Neural cell (in vitro differentiated cells): ENCODE data around the gene LCAT. TPM values are rescaled to one million over a fixed set of nuclear protein-coding genes. Genes with fewer than 3 reads are reported as not detected.

Experiments
- H2AFZ ChIP-seq: fragments of 200-600, 300-800 bp; sonication (generic), shearing (Covaris generic); 2 replicates; pipeline ENCODE4 v1.6.0; 2014; ENCODE audit warnings: low read depth, mild to moderate bottlenecking, antibody characterized with exemption, low read length, moderate library complexity
- H3F3A ChIP-seq: fragments of 200-600 bp; shearing (Covaris generic); 2 replicates; pipeline ENCODE4 v1.6.1; 2016; ENCODE audit warnings: mild to moderate bottlenecking, moderate library complexity, mixed read lengths, antibody characterized with exemption, low read length; ENCODE audit not compliant: insufficient read depth, poor library complexity, severe bottlenecking
- H3K27ac ChIP-seq: fragments of 200-600, 300-800 bp; sonication (generic), shearing (Covaris generic); 2 replicates; pipeline ENCODE4 v1.5.1; 2014; ENCODE audit warnings: mild to moderate bottlenecking, low read length, moderate library complexity
- H3K27me3 ChIP-seq: fragments of 300-800, 200-600 bp; sonication (generic), shearing (Covaris generic); 2 replicates; pipeline ENCODE4 v1.6.0; 2014; ENCODE audit warnings: mild to moderate bottlenecking, low read depth, low read length, moderate library complexity; ENCODE audit not compliant: insufficient read depth
- H3K36me3 ChIP-seq: fragments of 300-800, 200-600 bp; sonication (generic), shearing (Covaris generic); 2 replicates; pipeline ENCODE4 v1.5.1; 2014; ENCODE audit warnings: mild to moderate bottlenecking, antibody characterized with exemption, low read length, moderate library complexity; ENCODE audit not compliant: insufficient read depth
- H3K4me2 ChIP-seq: fragments of 300-800, 200-600 bp; sonication (generic), shearing (Covaris generic); 2 replicates; pipeline ENCODE4 v1.6.0; 2014; ENCODE audit warnings: mild to moderate bottlenecking, low read length
- H3K4me3 ChIP-seq: fragments of 300-800, 200-600 bp; sonication (generic), shearing (Covaris generic); 2 replicates; pipeline ENCODE4 v1.5.1; 2014; ENCODE audit warnings: mild to moderate bottlenecking, low read length, moderate library complexity
- H3K79me2 ChIP-seq: fragments of 200-600 bp; shearing (Covaris generic); replicated peaks from 2 replicates; pipeline ENCODE4 v1.6.0; 2014; ENCODE audit warnings: mild to moderate bottlenecking, low read length, moderate library complexity; ENCODE audit not compliant: insufficient read depth
- H3K9ac ChIP-seq: fragments of 300-800, 200-600 bp; sonication (generic), shearing (Covaris generic); 2 replicates; pipeline ENCODE4 v1.6.1; 2016; ENCODE audit warnings: mild to moderate bottlenecking, low read length, mixed read lengths
- H3K9me2 ChIP-seq: fragments of 200-600 bp; shearing (Covaris generic); 2 replicates; pipeline ENCODE4 v1.6.1; 2016; ENCODE audit warnings: mild to moderate bottlenecking, low read length, mixed read lengths; ENCODE audit not compliant: insufficient read depth
- H3K9me3 ChIP-seq: fragments of 200-600, 300-800 bp; sonication (generic), shearing (Covaris generic); 2 replicates; pipeline ENCODE4 v1.6.1; 2016; ENCODE audit warnings: mild to moderate bottlenecking, mixed run types, low read length, moderate library complexity, mixed read lengths
- H4K20me1 ChIP-seq: fragments of 200-600 bp; shearing (Covaris generic); 2 replicates; pipeline ENCODE4 v1.6.1; 2016; ENCODE audit warnings: mild to moderate bottlenecking, mixed run types; ENCODE audit not compliant: insufficient read depth
- EP300 ChIP-seq: fragments of 450-650 bp; conservative IDR thresholded peaks from 2 replicates; pipeline ENCODE4 v1.6.1; 2014; ENCODE audit warnings: antibody characterized with exemption, mild to moderate bottlenecking, moderate library complexity; ENCODE audit not compliant: poor library complexity, severe bottlenecking
- EZH2 ChIP-seq: fragments of 200-600, 300-800 bp; shearing (Covaris generic), sonication (generic); IDR thresholded peaks from 2 replicates; pipeline ENCODE4 v1.6.1; 2014; ENCODE audit warnings: antibody characterized with exemption, low read length, borderline replicate concordance, mild to moderate bottlenecking; ENCODE audit not compliant: insufficient read depth, poor library complexity, severe bottlenecking
- MXI1 ChIP-seq: fragments of 450-650 bp; conservative IDR thresholded peaks from 2 replicates; pipeline ENCODE4 v1.6.1; 2014; ENCODE audit warnings: antibody characterized with exemption, mild to moderate bottlenecking; ENCODE audit not compliant: poor library complexity, severe bottlenecking
- POLR2AphosphoS5 ChIP-seq: IDR thresholded peaks from 2 replicates; pipeline ENCODE4 v1.6.1; 2012
- RAD21 ChIP-seq: fragments of 450-650 bp; conservative IDR thresholded peaks from 2 replicates; pipeline ENCODE4 v1.6.1; 2014; ENCODE audit warnings: antibody characterized with exemption, mild to moderate bottlenecking, moderate library complexity
- SMC3 ChIP-seq: fragments of 450-650 bp; conservative IDR thresholded peaks from 2 replicates; pipeline ENCODE4 v1.6.1; 2014; ENCODE audit warnings: antibody characterized with exemption, mild to moderate bottlenecking, moderate library complexity; ENCODE audit not compliant: poor library complexity
- TAF1 ChIP-seq: IDR thresholded peaks from 2 replicates; pipeline ENCODE4 v1.6.1; 2012; ENCODE audit warnings: low read depth
- polyA plus RNA-seq: library from polyadenylated mRNA; depleted of rRNA; stranded (reverse); fragments of >200 nt; gene quantifications from 2 replicates; pipeline ENCODE4 v1.2.3, GENCODE V29; 2014
- TF ChIP-seq, protein P1 (sequence below): fragments of 450-650 bp; IDR thresholded peaks from 2 replicates; pipeline ENCODE4 v1.5.1; 2014; ENCODE audit warnings: antibody characterized with exemption, mild to moderate bottlenecking, moderate library complexity; ENCODE audit not compliant: poor library complexity, severe bottlenecking
- TF ChIP-seq, protein P2 (sequence below): IDR thresholded peaks from 2 replicates; pipeline ENCODE4 v1.6.1; 2012; ENCODE audit warnings: borderline replicate concordance

The LCAT gene
- polyA plus RNA-seq, 1 donor from 2014 or later: 0.32 TPM

DNA sequence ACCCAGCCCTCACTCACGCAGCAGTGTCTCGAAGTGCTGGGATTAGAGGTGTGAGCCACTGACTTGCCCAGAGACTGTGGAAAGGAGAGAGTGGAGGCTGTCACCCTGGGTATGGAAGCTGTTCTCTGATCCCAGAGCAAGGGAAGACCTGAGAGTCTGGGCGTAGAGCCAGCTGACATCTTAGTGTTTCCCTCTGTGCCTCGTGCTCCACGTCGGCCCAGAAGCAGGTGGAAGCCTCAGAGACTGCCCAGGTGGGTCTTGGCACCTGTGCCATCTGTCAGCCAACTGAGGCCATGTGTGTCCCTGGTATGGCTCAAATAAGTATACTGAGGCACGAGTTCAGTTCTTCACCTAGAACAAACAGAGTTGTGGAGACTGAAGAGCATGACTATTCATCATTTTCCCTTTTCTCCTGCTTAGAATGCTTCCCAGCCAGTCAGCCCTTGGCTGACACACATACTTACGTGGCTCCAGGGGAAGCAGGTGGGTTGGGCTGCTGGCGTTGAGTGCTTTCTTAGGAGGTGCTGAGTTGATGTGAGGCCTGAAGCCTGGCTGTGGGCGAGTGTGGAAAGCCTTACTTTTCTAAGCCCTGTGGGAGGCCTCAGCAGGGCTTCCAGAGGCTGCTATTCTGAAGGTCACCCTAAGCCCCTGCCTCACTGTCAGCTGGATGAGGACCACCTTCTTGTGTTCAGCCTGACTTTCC lies 20.4 kb downstream of the LCAT start:
- Histone ChIP-seq H4K20me1 (no peaks in the 10 kb centered on the region), H3K9me3 (no peaks in the 10 kb centered on the region), H3K9me2 (no peaks in the 10 kb centered on the region), H3F3A (no peaks in the 10 kb centered on the region), H3K36me3 (no peaks in the 10 kb centered on the region), H3K4me2 (no peak overlapping the region), H3K4me3 (no peak overlapping the region), H3K9ac (no peak overlapping the region), H2AFZ (no peak overlapping the region), H3K27ac (no peak overlapping the region), H3K79me2 (no peaks in the 10 kb centered on the region), H3K27me3 (no peaks in the 10 kb centered on the region)
- TF ChIP-seq, protein P1, sequence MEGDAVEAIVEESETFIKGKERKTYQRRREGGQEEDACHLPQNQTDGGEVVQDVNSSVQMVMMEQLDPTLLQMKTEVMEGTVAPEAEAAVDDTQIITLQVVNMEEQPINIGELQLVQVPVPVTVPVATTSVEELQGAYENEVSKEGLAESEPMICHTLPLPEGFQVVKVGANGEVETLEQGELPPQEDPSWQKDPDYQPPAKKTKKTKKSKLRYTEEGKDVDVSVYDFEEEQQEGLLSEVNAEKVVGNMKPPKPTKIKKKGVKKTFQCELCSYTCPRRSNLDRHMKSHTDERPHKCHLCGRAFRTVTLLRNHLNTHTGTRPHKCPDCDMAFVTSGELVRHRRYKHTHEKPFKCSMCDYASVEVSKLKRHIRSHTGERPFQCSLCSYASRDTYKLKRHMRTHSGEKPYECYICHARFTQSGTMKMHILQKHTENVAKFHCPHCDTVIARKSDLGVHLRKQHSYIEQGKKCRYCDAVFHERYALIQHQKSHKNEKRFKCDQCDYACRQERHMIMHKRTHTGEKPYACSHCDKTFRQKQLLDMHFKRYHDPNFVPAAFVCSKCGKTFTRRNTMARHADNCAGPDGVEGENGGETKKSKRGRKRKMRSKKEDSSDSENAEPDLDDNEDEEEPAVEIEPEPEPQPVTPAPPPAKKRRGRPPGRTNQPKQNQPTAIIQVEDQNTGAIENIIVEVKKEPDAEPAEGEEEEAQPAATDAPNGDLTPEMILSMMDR: no peak

DNA sequence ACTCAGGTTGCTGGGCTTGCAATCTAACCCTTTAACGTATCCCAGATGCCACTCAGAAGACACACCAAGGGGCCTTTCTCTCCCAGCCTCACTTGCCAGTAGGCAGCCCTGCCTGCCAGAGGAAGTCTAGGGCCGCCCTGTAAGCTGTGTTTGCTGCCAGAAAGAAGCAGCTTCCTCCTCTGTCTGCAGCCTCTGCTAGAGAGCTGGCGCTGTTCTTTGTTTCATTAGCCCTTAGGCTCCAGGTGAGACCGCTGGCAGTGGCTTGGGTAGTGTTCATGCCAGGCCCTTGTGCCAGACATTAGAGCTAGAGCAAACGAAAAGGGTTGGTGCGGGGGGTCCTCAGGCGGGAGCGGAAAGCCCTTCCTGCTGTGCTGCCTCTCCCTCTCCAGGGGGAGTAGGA lies 21.2 kb downstream of the LCAT start:
- Histone ChIP-seq H3K4me2 (no peak overlapping the region), H4K20me1 (no peaks in the 10 kb centered on the region), H3K4me3 (no peak overlapping the region), H3K27me3 (no peaks in the 10 kb centered on the region), H3K9me2 (no peaks in the 10 kb centered on the region), H3K79me2 (no peaks in the 10 kb centered on the region), H3K9ac (no peak overlapping the region), H3K9me3 (no peaks in the 10 kb centered on the region), H3K27ac (no peak overlapping the region), H3F3A (no peaks in the 10 kb centered on the region), H3K36me3 (no peaks in the 10 kb centered on the region), H2AFZ (no peak overlapping the region)
- no peak for TF ChIP-seq EZH2
- no peak for TF ChIP-seq POLR2AphosphoS5
- no peak for TF ChIP-seq MXI1

DNA sequence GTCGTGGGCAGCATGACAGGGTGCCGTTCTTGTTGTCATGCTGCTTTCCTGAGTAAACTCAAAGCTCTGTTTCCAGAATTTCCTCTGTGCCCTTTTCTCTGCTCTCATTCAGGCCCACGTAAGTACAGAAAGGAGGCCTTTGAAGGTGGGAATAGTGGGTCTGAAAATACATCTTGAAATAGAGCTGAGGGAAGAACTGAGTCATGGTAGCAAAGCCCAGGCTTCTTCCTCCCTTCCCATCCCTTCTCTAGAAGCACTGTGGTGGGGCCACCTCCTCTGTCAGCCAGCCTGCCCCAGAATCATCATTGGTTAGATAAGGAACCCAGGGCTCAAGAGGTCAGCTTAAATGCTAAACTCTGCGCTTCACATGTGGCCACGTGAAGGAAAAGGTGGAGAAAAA lies 21.7 kb downstream of the LCAT start:
- Histone ChIP-seq H3K4me3 (no peak overlapping the region), H3F3A (no peaks in the 10 kb centered on the region), H3K9me2 (no peaks in the 10 kb centered on the region), H2AFZ (no peak overlapping the region), H4K20me1 (no peaks in the 10 kb centered on the region), H3K36me3 (no peaks in the 10 kb centered on the region), H3K27ac (no peak overlapping the region), H3K9me3 (no peaks in the 10 kb centered on the region), H3K4me2 (no peak overlapping the region), H3K27me3 (no peaks in the 10 kb centered on the region), H3K9ac (no peak overlapping the region), H3K79me2 (no peaks in the 10 kb centered on the region)
- no peak for TF ChIP-seq SMC3
- TF ChIP-seq POLR2AphosphoS5: no peak
- TF ChIP-seq, protein P2, sequence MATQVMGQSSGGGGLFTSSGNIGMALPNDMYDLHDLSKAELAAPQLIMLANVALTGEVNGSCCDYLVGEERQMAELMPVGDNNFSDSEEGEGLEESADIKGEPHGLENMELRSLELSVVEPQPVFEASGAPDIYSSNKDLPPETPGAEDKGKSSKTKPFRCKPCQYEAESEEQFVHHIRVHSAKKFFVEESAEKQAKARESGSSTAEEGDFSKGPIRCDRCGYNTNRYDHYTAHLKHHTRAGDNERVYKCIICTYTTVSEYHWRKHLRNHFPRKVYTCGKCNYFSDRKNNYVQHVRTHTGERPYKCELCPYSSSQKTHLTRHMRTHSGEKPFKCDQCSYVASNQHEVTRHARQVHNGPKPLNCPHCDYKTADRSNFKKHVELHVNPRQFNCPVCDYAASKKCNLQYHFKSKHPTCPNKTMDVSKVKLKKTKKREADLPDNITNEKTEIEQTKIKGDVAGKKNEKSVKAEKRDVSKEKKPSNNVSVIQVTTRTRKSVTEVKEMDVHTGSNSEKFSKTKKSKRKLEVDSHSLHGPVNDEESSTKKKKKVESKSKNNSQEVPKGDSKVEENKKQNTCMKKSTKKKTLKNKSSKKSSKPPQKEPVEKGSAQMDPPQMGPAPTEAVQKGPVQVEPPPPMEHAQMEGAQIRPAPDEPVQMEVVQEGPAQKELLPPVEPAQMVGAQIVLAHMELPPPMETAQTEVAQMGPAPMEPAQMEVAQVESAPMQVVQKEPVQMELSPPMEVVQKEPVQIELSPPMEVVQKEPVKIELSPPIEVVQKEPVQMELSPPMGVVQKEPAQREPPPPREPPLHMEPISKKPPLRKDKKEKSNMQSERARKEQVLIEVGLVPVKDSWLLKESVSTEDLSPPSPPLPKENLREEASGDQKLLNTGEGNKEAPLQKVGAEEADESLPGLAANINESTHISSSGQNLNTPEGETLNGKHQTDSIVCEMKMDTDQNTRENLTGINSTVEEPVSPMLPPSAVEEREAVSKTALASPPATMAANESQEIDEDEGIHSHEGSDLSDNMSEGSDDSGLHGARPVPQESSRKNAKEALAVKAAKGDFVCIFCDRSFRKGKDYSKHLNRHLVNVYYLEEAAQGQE: no peak
- TF ChIP-seq TAF1: no peak
- no peak for TF ChIP-seq RAD21
- TF ChIP-seq MXI1: no peak
- TF ChIP-seq, protein P1: no peak
- TF ChIP-seq EP300: no peak
- no peak for TF ChIP-seq EZH2
